Hepatocyte (in vitro differentiated cells): Measurements from ENCODE around the gene EMC8.

Source experiments
- CTCF ChIP-seq: fragments of 200-600 bp; sonication (generic); IDR thresholded peaks from 2 replicates; pipeline ENCODE4 v1.5.1; 2016; ENCODE audit warnings: antibody characterized with exemption, mild to moderate bottlenecking; ENCODE audit not compliant: poor library complexity
- EZH2phosphoT487 ChIP-seq: fragments of 200-600 bp; sonication (generic); IDR thresholded peaks from one replicate; pipeline ENCODE4 v1.6.1; 2018; ENCODE audit warnings: antibody characterized with exemption, mild to moderate bottlenecking, low read depth, moderate library complexity; ENCODE audit not compliant: unreplicated experiment, severe bottlenecking

GRCh38 chr16:85823328-85823920 is 24.1 kb upstream of the EMC8 start:
- TF ChIP-seq CTCF: no peak
- no peak for TF ChIP-seq EZH2phosphoT487
